VCaP (cell line): ENCODE data around the gene MRPL47.

Experiments used
- H3K27ac ChIP-seq: fragments of 450-650 bp; 2 replicates; pipeline ENCODE4 v1.5.1; 2017
- TF ChIP-seq, protein P1 (sequence below): fragments of 450-650 bp; conservative IDR thresholded peaks from 2 replicates; pipeline ENCODE4 v1.5.1; 2017; ENCODE audit warnings: mild to moderate bottlenecking, moderate library complexity

MRPL47 gene

DNA sequence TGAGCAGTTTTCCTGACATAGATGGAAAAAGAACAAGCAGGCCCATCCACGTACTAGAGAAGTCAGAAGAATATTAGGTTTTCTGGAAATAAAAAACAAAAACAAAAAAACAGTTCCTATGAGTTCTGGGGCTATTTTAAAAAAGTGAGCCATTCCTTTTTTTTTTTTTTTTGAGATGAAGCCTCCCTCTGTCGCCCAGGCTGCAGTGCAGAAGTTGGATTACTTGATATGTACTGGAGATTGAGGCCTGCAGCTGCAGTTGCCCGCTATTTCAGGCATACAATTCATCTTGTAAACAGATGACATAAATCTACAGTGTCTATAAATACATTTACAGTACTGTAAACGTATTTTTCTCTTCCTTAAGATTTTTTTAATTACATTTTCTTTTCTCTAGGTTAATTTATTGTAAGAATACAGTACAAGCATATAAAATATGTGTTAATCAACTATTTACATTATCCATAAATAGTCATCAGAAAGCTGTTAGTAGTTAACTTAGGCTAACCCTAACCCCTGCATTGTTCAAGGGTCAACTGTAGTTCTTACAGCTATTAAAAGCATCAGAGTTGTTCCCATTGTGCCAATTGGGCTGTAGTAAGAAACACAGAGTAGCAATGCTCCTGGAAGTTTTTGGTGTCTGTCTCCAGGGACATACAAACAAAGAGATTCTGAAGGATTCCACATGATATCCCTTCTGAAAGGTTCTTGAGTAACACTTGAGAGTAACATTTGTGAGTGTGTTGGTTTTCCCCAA, 52.9 kb downstream of the MRPL47 start:
- TF ChIP-seq, protein P1, sequence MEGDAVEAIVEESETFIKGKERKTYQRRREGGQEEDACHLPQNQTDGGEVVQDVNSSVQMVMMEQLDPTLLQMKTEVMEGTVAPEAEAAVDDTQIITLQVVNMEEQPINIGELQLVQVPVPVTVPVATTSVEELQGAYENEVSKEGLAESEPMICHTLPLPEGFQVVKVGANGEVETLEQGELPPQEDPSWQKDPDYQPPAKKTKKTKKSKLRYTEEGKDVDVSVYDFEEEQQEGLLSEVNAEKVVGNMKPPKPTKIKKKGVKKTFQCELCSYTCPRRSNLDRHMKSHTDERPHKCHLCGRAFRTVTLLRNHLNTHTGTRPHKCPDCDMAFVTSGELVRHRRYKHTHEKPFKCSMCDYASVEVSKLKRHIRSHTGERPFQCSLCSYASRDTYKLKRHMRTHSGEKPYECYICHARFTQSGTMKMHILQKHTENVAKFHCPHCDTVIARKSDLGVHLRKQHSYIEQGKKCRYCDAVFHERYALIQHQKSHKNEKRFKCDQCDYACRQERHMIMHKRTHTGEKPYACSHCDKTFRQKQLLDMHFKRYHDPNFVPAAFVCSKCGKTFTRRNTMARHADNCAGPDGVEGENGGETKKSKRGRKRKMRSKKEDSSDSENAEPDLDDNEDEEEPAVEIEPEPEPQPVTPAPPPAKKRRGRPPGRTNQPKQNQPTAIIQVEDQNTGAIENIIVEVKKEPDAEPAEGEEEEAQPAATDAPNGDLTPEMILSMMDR, result no peak
- H3K27ac ChIP-seq, result no peak overlapping the region

DNA sequence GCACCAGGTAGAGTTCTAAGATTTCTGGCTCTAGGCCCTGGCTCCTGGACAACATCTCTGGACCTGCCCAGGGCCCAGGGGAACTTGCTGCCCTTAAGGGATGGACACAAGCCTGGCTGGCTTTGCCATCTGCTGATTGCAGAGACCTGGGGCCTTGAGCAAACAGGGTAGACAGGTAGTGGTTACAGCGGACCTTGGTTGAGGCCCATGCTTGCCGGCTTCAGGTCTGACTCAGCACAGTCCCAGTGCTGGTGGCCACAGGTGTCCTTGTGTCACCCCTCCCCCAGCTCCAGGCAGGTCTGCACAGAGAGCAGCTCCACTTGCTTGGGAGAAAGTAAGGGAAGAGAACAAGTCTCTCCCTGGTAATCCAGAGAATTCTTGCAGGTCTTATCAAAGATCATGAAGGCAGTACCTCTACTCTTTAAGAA, 57.6 kb downstream of the MRPL47 start:
- TF ChIP-seq, protein P1, result no peak
- H3K27ac ChIP-seq, result no peak overlapping the region

DNA sequence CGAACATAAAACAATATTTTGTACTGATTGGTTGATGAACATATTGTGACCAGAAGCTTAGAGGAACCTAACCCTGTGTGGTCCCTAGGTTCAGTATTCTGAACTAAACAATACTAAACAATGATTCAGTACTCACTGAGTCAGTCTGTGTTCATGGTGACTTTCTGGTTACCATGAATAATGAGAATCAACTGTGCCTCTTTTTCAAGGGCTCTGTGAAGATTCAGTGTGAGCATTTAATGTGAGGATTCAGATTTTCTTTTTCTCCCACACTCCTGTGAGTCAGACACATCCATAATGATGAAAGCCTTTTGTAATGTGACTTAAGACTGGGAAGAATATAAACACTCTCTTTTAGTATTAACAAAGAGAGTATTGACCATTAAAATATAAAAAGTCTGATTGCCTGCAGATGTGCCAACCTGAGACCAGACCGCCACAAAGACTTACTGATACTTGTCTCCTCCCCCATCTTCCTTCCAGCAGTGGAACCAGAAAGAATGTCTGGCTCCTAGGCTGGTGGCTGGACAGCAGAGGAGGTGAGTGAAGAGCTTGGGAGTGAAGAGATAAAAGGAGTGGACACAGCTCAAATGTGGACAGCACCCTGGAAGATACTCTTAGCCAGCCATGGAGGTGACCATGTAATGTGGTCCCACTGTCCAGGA, 59.3 kb downstream of the MRPL47 start:
- H3K27ac ChIP-seq, result no peak overlapping the region
- TF ChIP-seq, protein P1, result no peak

DNA sequence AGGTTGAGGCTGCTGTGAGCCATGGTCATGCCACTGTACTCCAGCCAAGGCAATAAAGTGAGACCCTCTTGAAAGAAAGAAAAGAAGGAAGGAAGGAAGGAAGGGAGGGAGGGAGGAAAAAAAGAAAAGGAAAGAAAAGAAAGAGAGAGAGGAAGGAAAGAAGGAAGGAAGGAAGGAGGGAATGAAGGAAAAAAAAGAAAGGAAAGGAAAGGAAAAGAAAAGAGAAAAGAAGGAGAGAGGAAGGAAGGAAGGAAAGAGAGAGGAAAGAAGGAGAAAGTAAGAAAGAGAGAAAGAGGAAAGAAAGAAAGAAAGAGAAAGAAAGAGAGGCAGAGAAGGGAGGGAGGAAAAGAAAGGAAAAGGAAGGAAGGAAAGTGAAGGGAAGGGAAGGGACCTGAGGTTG, 62.1 kb downstream of the MRPL47 start:
- no peak overlapping the region for H3K27ac ChIP-seq
- TF ChIP-seq, protein P1, result no peak

DNA sequence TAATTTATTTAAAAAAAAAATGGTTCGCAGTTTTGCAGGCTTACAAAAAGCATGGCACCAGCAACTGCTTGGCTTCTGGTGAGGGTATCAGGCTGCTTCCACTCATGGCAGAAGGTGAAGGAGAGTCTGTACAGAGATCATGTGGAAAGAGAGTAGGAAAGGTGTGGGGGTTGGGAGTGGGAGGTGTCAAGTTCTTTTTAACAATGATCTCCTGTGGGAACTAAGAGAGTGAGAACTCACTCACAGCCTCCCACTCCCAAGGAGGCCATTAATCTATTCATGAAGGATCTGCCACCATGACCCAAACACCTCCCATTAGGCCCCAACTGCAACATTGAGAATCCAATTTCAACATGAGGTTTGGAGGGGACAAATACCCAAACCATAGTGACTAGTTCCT, 62.8 kb downstream of the MRPL47 start:
- H3K27ac ChIP-seq, result no peak overlapping the region
- TF ChIP-seq, protein P1, result no peak

DNA sequence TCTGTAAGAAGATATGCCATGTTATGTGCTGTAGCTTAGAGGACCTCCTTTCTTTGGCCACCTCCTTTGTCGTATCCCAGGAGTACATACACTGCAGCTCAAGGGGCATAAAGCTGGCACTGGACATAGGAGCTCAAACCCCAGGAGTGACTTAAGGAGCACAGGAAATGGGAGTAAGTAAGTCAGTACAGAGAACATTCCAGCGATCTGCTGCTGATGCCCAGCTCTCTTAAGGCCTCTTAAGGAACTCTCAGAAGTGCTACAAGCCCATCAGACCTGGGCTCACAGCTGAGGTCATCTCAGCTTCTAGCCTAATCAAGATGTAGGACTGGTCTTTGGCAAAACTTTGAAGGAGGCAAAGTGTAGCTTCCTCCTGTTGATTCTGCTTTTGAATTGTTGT, 63.3 kb downstream of the MRPL47 start:
- no peak overlapping the region for H3K27ac ChIP-seq
- TF ChIP-seq, protein P1, result no peak
